Measurements from ENCODE around the gene LRRTM2. TPM values are rescaled to one million over a fixed set of nuclear protein-coding genes. Genes with fewer than 3 reads are reported as not detected.

LRRTM2 gene
- total RNA-seq, 2 experiments from 2014 or later: 0.22 TPM; not detected in 1

DNA sequence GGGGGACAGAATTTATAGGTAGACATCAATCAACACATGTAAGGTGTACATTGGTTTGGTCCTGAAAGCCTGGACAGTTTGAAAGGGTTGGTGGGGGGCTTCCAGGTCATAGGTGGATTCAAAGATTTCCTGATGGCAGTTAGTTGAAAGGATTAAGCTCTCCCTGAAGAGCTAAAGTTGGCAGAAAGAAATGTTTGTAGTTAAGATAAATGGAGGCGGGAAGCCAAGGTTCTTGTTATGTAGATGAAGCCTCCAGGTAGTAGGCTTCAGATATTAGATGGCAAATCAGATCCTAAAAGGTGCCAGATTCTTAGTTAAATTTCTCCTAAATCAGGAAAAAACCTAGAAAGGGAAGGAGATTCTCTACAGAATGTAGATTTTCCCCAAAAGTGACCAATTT, 9.0 kb upstream of the LRRTM2 start:
- no peaks in the 10 kb centered on the region for H3K9me3 ChIP-seq (ENCODE audit: low read length)
- H3K4me3 ChIP-seq (ENCODE audit: low read depth, low read length, poor library complexity, severe bottlenecking): no peak overlapping the region
- no peak overlapping the region for H2AFZ ChIP-seq (ENCODE audit: low read length)
- no peak for TF ChIP-seq CTCF (conservative IDR thresholded peaks at IDR 0.05; ENCODE audit: low read length)
- no peak for TF ChIP-seq EZH2phosphoT487 (IDR thresholded peaks at IDR 0.05; ENCODE audit: borderline replicate concordance, low read depth, low read length)
- intact Hi-C loops (cut with micrococcal nuclease; ENCODE audit: unreplicated experiment): no loop called here
- ChIA-PET CTCF (ENCODE audit: unreplicated experiment) (no interaction called here), POLR2A (no interaction called here)
- H3K4me2 ChIP-seq (ENCODE audit: low read length): no peak overlapping the region
- H3K4me1 ChIP-seq (ENCODE audit: insufficient read depth, low read length, poor library complexity, severe bottlenecking): no peaks in the 10 kb centered on the region
- DNase-seq (ENCODE audit: low spot score): no peak
- H4K20me1 ChIP-seq (ENCODE audit: insufficient read depth, low read length): no peaks in the 10 kb centered on the region
- H3K9me2 ChIP-seq (ENCODE audit: insufficient read depth, low read length): no peaks in the 10 kb centered on the region
- BruUV-seq (replicated peaks): no TSS peak
- H3K79me2 ChIP-seq (ENCODE audit: insufficient read depth, low read depth, low read length): no peaks in the 10 kb centered on the region
- no peak overlapping the region for H3K27ac ChIP-seq (ENCODE audit: low read depth, low read length, poor library complexity, severe bottlenecking)
- H3K36me3 ChIP-seq (ENCODE audit: insufficient read depth, low read length): no peaks in the 10 kb centered on the region; the same call in 1 of the 2 replicates

DNA sequence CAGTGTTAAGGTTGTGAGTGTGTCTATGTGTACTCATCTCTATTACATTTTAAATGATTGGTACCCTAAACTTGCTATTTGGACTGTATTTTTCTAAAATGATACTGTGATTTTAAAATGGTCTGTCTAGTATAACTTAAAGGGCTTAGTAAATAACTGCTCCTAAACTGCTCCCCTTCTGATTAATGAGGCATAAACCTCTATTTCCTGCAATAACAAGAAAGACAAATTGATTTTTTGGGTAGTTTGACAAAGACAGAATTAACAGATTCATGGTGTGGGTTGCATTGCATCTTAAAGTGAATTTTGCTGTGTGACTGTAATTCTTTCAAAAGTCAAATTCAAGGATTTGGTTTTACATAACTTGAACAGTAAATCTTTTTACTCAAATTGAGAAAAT, 8.1 kb upstream of the LRRTM2 start:
- POLR2A ChIA-PET: interaction anchor here (0.5 kb wide), 1 partner anchor 253 kb away, joined by 3 read pairs; no protein-coding TSS in a partner anchor
- no peak for DNase-seq (ENCODE audit: low spot score)

More for the DNA sequence above, 8.1 kb upstream of the LRRTM2 start:
- Histone ChIP-seq H4K20me1 (ENCODE audit: insufficient read depth, low read length) (no peaks in the 10 kb centered on the region), H3K79me2 (ENCODE audit: insufficient read depth, low read depth, low read length) (no peaks in the 10 kb centered on the region), H3K27ac (ENCODE audit: low read depth, low read length, poor library complexity, severe bottlenecking) (no peak overlapping the region), H3K9me3 (ENCODE audit: low read length) (no peaks in the 10 kb centered on the region), H2AFZ (ENCODE audit: low read length) (no peak overlapping the region), H3K4me3 (ENCODE audit: low read depth, low read length, poor library complexity, severe bottlenecking) (no peak overlapping the region), H3K36me3 (ENCODE audit: insufficient read depth, low read length) (no peaks in the 10 kb centered on the region), H3K4me1 (ENCODE audit: insufficient read depth, low read length, poor library complexity, severe bottlenecking) (no peaks in the 10 kb centered on the region), H3K4me2 (ENCODE audit: low read length) (no peak overlapping the region), H3K9me2 (ENCODE audit: insufficient read depth, low read length) (no peaks in the 10 kb centered on the region)
- intact Hi-C loops (cut with micrococcal nuclease; ENCODE audit: unreplicated experiment): no loop called here
- BruUV-seq (replicated peaks): no TSS peak
- CTCF ChIA-PET (ENCODE audit: unreplicated experiment): no interaction called here
- TF ChIP-seq EZH2phosphoT487 (IDR thresholded peaks at IDR 0.05; ENCODE audit: borderline replicate concordance, low read depth, low read length) (no peak), CTCF (conservative IDR thresholded peaks at IDR 0.05; ENCODE audit: low read length) (no peak)

Data from OCI-LY7 (cell line).